Measurements from ENCODE around the gene HOXC13. TPM values are rescaled to one million over a fixed set of nuclear protein-coding genes. Genes with fewer than 3 reads are reported as not detected.

The HOXC13 gene
- total RNA-seq, result not detected in 2 replicates
- long read RNA-seq, result 0 reads

DNA sequence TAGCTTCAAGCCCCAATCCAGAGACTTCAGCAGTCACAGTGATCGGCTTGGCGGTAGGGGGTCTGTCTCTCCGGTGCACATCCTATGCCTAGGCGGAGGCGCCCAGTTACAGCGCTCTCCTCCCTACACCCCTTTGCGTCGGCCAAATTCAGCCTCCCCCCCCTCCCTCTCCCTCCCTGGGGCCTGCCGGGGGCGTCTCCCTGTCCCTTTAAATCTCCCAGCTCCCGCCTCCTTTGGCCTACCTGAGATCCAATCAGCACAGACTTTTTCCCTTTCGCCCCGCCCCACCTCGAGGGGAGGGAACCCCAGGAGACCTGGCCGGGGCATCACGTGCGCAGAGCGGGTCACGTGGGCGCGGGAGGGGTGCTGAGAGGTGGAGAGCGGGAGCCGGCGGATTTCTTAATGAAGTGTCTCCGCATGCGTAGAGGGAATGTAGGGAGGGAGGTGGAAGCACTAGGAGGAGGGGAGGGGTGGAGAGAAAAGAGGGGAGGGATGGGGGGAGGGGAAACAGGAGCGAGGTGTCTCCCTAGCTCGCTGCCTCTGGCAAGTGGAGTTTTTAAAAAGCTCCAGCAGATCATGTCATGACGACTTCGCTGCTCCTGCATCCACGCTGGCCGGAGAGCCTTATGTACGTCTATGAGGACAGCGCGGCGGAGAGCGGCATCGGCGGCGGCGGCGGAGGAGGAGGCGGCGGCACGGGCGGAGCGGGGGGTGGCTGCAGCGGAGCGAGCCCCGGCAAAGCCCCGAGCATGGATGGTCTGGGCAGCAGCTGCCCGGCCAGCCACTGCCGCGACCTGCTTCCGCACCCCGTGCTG, at the start of gene HOXC13:
TSS of gene HOXC13 (plus strand) at position 506 of the 815 bp plus-strand sequence. CDS start at position 582, 76 bp downstream.
- H3K4me3 Mint-ChIP-seq (ENCODE audit: unreplicated experiment), result no peak within 1 kb of the TSS
- H3K27ac Mint-ChIP-seq (ENCODE audit: unreplicated experiment), result no peak within 1 kb of the TSS
- H3K4me1 Mint-ChIP-seq (ENCODE audit: unreplicated experiment), result peaks cover 9% of the 10 kb centered on the region
- TF ChIP-seq, protein P1, sequence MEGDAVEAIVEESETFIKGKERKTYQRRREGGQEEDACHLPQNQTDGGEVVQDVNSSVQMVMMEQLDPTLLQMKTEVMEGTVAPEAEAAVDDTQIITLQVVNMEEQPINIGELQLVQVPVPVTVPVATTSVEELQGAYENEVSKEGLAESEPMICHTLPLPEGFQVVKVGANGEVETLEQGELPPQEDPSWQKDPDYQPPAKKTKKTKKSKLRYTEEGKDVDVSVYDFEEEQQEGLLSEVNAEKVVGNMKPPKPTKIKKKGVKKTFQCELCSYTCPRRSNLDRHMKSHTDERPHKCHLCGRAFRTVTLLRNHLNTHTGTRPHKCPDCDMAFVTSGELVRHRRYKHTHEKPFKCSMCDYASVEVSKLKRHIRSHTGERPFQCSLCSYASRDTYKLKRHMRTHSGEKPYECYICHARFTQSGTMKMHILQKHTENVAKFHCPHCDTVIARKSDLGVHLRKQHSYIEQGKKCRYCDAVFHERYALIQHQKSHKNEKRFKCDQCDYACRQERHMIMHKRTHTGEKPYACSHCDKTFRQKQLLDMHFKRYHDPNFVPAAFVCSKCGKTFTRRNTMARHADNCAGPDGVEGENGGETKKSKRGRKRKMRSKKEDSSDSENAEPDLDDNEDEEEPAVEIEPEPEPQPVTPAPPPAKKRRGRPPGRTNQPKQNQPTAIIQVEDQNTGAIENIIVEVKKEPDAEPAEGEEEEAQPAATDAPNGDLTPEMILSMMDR (IDR thresholded peaks at IDR 0.05), result no peak
- peaks cover 91% of the 10 kb centered on the region for H3K27me3 Mint-ChIP-seq (ENCODE audit: unreplicated experiment)
- no peaks in the 10 kb centered on the region for H3K36me3 Mint-ChIP-seq (ENCODE audit: unreplicated experiment)
- no peaks in the 10 kb centered on the region for H3K9me3 Mint-ChIP-seq (ENCODE audit: unreplicated experiment)
- DNase-seq (ENCODE audit: extremely low spot score, unreplicated experiment), result peak; percentile 84

DNA sequence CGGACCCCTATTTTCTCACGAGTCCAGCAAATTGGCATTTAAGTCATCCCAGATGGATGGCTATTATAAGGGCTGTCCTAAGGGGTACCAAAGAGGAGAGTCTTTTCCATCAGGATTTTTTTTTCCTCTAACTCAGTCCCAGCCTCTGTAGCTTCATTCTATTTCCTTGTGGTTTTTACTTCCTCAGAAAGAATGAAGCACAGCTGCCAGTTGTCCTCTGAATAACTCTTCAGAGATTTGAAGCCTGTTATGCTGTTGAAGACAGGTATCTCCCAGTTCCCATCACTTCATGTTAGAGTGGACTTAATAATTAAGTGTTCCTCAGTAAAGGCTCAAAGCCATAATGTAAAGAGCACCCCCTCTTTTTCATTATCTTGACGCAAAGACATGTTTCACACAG, 48.5 kb upstream of the HOXC13 start:
- Mint-ChIP-seq H3K27me3 (ENCODE audit: unreplicated experiment) (peaks cover 33% of the 10 kb centered on the region), H3K9me3 (ENCODE audit: unreplicated experiment) (no peaks in the 10 kb centered on the region), H3K4me3 (ENCODE audit: unreplicated experiment) (no peak overlapping the region)

GRCh38 chr12:53892762-53893395, 45.8 kb upstream of the HOXC13 start:
- Mint-ChIP-seq H3K27ac (ENCODE audit: unreplicated experiment) (no peak overlapping the region), H3K27me3 (ENCODE audit: unreplicated experiment) (peaks cover 32% of the 10 kb centered on the region), H3K9me3 (ENCODE audit: unreplicated experiment) (no peaks in the 10 kb centered on the region), H3K4me1 (ENCODE audit: unreplicated experiment) (no peaks in the 10 kb centered on the region), H3K4me3 (ENCODE audit: unreplicated experiment) (no peak overlapping the region), H3K36me3 (ENCODE audit: unreplicated experiment) (no peaks in the 10 kb centered on the region)
- TF ChIP-seq, protein P1 (IDR thresholded peaks at IDR 0.05), result no peak
- DNase-seq (ENCODE audit: extremely low spot score, unreplicated experiment), result no peak

More for the DNA sequence above, 48.5 kb upstream of the HOXC13 start:
- no peak overlapping the region for H3K27ac Mint-ChIP-seq (ENCODE audit: unreplicated experiment)
- TF ChIP-seq, protein P1 (IDR thresholded peaks at IDR 0.05), result no peak
- no peak for DNase-seq (ENCODE audit: extremely low spot score, unreplicated experiment)
- H3K4me1 Mint-ChIP-seq (ENCODE audit: unreplicated experiment), result no peaks in the 10 kb centered on the region
- H3K36me3 Mint-ChIP-seq (ENCODE audit: unreplicated experiment), result no peaks in the 10 kb centered on the region

GRCh38 chr12:53899230-53899629, 39.4 kb upstream of the HOXC13 start:
- Mint-ChIP-seq H3K36me3 (ENCODE audit: unreplicated experiment) (no peaks in the 10 kb centered on the region), H3K9me3 (ENCODE audit: unreplicated experiment) (no peaks in the 10 kb centered on the region), H3K27ac (ENCODE audit: unreplicated experiment) (no peak overlapping the region), H3K4me1 (ENCODE audit: unreplicated experiment) (no peaks in the 10 kb centered on the region), H3K27me3 (ENCODE audit: unreplicated experiment) (peaks cover 39% of the 10 kb centered on the region), H3K4me3 (ENCODE audit: unreplicated experiment) (no peak overlapping the region)
- TF ChIP-seq, protein P1 (IDR thresholded peaks at IDR 0.05), result no peak
- no peak for DNase-seq (ENCODE audit: extremely low spot score, unreplicated experiment)

- TF ChIP-seq, protein P1 (IDR thresholded peaks at IDR 0.05), result no peak
- Mint-ChIP-seq H3K4me1 (ENCODE audit: unreplicated experiment) (no peaks in the 10 kb centered on the region), H3K27me3 (ENCODE audit: unreplicated experiment) (peaks cover 19% of the 10 kb centered on the region), H3K9me3 (ENCODE audit: unreplicated experiment) (no peaks in the 10 kb centered on the region), H3K4me3 (ENCODE audit: unreplicated experiment) (no peak overlapping the region), H3K36me3 (ENCODE audit: unreplicated experiment) (no peaks in the 10 kb centered on the region), H3K27ac (ENCODE audit: unreplicated experiment) (no peak overlapping the region)
- DNase-seq (ENCODE audit: extremely low spot score, unreplicated experiment), result no peak
These were observed 31.5 kb upstream of the HOXC13 start for GRCh38 chr12:53907103-53907502.

All from osteocyte (in vitro differentiated cells).